H7 (cell line): ENCODE results near the gene HSD11B2. TPM values are rescaled to one million over a fixed set of nuclear protein-coding genes. Genes with fewer than 3 reads are reported as not detected.

ENCODE experiments used
- DNase-seq: peaks from one replicate; pipeline ENCODE4 v3.0.0; 2012
- H3K27me3 ChIP-seq: 2 replicates; pipeline ENCODE4 v1.6.0; 2011; ENCODE audit warnings: mild to moderate bottlenecking, low read length; ENCODE audit not compliant: control insufficient read depth, insufficient read depth
- H3K36me3 ChIP-seq: replicated peaks from 2 replicates; pipeline ENCODE4 v1.5.1; 2011; ENCODE audit warnings: low read length; ENCODE audit not compliant: control insufficient read depth, insufficient read depth
- H3K4me3 ChIP-seq: 2 replicates; pipeline ENCODE4 v1.5.1; 2011; ENCODE audit warnings: low read depth, mild to moderate bottlenecking, control low read depth, low read length, moderate library complexity; ENCODE audit not compliant: insufficient read depth
- total RNA-seq: library from RNA; depleted of rRNA; stranded (reverse); fragments of >200 nt; shearing (Covaris generic); gene quantifications from 2 replicates; pipeline ENCODE4 v1.2.3, GENCODE V29; 2014

Gene HSD11B2
- total RNA-seq, 1 experiment from 2014 or later = 25.1 TPM

DNA sequence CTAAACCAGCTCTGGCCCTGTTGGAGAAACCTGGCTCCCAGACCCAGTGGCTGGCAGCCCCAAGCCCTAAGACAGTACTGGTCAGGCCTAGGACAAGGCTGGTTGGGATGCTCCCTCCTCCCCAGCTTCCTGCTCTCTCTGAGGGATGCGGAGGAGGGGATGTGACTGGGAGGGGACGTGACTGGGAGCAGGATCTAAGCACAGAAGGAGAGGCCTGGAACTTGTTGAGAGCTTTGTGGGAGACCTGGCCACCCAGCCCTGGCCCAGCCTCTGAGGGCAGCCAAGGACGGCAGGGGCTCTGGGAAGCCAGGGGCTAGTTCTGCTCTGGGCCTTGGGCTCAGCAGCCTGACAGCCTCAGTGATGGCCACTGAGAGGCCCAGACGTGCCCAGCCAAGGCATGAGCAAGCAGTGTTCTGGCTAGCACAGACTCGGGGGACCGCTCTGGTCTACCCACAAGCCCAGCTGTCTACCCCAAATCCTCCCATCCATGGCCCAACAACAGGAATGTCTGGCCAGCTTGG, 27.3 kb downstream of the HSD11B2 start:
- H3K4me3 ChIP-seq = no peak overlapping the region
- H3K36me3 ChIP-seq = no peaks in the 10 kb centered on the region
- H3K27me3 ChIP-seq = no peaks in the 10 kb centered on the region
- peak; percentile 61 for DNase-seq

DNA sequence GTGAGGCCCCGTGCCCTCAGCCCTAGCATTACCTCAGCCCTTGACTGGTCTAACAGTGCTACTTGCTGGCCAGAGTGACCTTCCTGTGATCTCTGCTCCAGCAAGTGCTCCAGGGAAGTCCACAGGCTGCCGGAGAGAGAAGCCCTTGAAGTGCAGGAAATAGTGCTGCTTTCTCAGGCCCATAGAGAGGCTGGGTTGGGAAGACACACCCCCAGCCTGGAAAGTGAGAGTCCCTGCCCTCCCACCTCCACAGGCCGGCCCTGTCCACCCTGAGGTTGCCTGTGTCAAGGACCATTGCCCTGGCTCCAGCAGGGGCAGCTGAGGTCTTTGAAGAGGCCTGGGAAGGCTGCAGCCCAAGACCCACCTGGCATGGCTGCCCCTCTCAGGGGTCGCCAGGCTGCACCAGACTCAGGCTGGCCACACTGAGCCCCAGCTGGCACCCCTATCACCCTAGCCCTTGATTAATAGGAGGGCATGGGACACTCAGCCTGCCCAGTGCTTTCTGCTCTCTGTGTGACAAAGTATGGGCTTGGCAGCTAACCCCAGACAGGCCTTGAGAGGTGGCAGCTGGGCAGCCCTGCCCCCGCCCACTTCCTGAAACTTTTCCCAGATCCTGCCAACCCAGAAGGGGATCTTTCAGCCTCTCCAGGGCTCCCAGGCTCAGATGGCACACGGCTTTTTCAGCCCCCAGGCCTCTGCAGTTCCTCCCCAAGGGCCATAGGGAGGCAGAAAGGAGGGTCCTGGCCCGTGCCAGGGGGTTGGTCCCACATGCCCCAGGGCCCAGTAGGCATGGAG, 28.3 kb downstream of the HSD11B2 start:
- H3K27me3 ChIP-seq = no peaks in the 10 kb centered on the region
- H3K4me3 ChIP-seq = no peak overlapping the region
- H3K36me3 ChIP-seq = no peaks in the 10 kb centered on the region
- peak; percentile 64 for DNase-seq

DNA sequence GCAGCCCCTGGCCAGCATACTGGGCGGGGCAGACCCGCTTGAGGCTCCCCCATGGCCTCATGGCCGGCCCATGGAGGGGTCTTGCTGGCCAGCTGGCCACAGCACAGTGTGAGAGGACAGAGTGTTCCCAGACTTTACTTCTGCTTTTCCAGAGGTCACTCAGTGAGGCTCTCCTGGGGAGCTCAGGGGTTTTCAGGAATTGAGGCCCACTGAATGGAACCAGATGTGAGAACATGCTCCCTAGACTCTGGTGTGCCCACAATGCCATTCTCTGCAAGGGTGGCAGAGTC, 28.9 kb downstream of the HSD11B2 start:
- DNase-seq = no peak
- no peak overlapping the region for H3K4me3 ChIP-seq
- H3K27me3 ChIP-seq = no peaks in the 10 kb centered on the region
- no peaks in the 10 kb centered on the region for H3K36me3 ChIP-seq

DNA sequence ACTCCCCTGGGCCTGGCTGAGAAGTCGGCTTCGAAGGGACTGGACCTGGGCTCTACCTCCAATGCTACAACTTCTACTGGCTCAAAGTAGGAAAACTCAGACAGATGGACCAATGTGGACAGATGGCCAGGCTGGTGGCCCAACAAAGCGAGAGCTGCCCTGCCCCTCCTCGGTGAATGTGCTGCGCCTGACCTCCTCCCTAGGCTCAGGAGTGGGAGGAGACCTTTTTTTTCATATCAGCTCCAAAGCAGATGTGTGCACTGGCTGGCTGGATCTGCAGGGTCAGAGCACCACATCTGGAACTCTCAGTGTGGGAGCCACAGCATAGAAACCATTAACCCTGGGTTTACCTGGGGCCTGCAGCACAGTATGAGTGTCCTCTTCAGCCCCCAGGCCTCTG, 29.2 kb downstream of the HSD11B2 start:
- Histone ChIP-seq H3K27me3 (no peaks in the 10 kb centered on the region), H3K36me3 (no peaks in the 10 kb centered on the region), H3K4me3 (no peak overlapping the region)
- DNase-seq = no peak

DNA sequence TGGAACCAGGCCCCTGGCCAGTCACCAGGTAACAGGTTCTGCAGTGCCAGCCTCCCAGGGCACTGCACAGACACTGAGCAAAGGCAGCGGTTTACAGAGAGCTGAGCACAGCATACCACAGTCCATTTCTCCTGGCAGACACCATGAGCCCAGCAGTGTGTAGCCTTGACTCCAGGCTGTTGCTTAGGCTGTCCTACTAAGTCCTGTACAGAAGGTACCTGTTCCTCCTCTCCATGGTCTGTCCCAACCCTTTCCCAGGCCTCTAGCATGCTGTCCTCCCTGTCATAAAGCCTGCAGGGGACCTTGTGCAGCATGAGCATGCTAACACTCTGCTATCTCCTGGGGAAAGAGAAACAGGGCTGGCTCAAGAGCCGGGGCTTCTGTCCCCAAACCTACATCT, 30.0 kb downstream of the HSD11B2 start:
- DNase-seq = no peak
- H3K4me3 ChIP-seq = no peak overlapping the region
- no peaks in the 10 kb centered on the region for H3K36me3 ChIP-seq
- H3K27me3 ChIP-seq = no peaks in the 10 kb centered on the region

DNA sequence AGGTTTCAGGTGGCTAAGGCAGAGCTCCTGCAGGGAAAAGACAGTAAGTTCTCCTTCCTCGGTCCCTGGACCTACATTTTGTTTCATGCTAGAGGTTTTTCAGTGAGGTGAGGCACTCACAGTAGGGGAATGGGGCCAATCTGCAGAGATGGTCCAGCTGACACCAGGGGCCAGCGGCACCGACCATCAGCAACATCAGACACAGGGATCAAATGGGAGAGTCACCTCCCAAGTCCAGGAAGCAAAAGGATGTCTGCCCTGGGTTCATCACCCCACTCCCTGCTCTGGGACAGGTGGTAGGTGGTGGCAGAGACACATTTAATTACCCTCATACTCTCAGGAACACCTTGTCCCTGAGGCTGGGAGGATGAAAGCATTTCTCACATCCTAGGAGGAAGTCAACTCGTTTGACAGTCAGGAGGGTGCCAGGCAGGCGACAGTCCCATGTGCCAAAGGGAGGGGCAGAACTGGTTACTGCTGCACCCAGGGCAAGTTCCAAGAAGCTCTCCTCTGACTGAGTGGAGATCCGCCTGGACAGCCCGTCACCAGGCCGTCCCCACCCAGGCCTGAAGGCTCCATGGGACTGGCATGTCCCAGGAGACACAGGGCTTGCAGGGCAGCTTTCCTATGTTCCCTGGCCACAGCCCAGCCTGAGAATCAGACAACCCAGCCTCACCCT, 30.8 kb downstream of the HSD11B2 start:
- Histone ChIP-seq H3K27me3 (no peaks in the 10 kb centered on the region), H3K4me3 (no peak overlapping the region), H3K36me3 (no peaks in the 10 kb centered on the region)
- DNase-seq = no peak

DNA sequence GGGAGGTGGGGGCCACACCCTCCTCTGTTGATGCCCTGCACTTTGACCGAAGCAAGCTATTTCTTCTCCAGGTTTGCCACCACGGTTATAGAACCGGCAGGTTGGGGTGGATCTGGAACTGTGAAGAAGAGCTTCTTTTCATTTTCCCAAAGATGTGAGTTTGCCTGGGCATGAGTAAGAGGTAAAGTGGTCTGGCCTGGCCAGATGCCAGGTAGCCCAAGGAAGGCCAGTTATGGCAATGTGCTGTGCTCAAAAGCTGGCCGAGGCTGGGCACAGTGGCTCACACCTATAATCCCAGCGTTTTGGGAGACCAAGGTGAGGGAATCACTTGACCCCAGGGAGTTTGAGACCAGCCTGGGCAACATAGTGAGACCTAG, 31.3 kb downstream of the HSD11B2 start:
- H3K4me3 ChIP-seq = no peak overlapping the region
- H3K27me3 ChIP-seq = no peaks in the 10 kb centered on the region
- DNase-seq = no peak
- no peaks in the 10 kb centered on the region for H3K36me3 ChIP-seq

DNA sequence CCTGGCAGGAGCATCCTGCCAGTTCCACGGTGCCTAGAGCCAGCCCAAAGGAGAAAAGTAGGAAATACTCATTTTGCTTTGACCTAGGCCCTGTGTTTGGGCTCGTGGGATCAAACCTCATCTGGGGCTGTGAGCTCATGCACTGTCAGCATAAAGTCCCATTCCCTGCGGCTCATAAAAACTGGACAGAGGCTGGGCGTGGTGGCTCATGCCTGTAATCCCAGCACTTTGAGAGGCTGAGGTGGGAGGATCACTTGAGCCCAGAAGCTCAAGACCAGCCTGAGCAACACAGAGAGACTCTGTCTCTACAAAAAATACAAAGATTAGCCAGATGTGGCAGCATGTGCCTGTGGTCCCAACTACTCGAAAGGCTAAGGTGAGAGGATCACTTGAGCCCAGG, 32.1 kb downstream of the HSD11B2 start:
- no peak for DNase-seq
- Histone ChIP-seq H3K36me3 (no peaks in the 10 kb centered on the region), H3K4me3 (no peak overlapping the region), H3K27me3 (no peaks in the 10 kb centered on the region)

DNA sequence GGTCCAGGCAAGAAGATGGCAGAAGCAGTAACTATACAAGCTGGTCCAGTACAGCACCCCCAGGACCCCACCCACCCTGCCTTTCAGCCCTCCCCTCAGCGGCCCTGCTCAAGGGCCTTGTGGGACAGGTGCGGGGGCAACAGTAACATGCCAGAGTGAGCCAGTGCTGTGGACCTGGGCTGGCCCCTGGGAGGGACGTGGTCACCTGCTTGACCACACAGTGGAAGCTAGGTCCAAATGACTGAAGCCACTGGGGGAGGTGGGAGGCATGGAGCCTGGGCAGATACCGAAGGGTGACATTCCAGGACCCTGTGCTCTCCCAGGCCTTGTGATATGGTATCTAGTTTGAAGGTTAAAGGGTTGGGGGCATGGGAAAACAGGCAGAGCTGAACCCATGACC, 32.8 kb downstream of the HSD11B2 start:
- H3K4me3 ChIP-seq = no peak overlapping the region
- peak; percentile 31 for DNase-seq
- H3K27me3 ChIP-seq = no peaks in the 10 kb centered on the region
- no peaks in the 10 kb centered on the region for H3K36me3 ChIP-seq

DNA sequence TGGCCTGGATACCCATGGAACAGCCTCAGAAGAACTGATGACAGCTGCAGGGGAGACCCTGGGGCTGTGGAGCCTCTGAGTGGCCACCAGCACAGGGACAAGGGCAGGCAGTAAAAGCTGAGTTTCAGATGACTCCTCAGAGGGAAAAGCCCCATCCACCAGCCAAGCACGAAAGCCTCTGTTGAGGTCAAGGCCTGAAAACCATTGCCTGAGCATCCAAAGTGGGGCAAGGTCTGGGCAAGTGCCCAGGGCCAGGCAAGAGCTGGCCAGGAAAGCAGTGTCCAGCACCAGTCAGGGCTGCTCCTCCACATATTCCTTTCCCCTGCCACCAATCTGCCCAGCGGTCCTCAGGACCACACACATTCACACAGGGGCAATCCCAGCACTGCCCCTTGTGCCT, 33.6 kb downstream of the HSD11B2 start:
- DNase-seq = no peak
- Histone ChIP-seq H3K36me3 (no peaks in the 10 kb centered on the region), H3K27me3 (no peaks in the 10 kb centered on the region), H3K4me3 (no peak overlapping the region)

DNA sequence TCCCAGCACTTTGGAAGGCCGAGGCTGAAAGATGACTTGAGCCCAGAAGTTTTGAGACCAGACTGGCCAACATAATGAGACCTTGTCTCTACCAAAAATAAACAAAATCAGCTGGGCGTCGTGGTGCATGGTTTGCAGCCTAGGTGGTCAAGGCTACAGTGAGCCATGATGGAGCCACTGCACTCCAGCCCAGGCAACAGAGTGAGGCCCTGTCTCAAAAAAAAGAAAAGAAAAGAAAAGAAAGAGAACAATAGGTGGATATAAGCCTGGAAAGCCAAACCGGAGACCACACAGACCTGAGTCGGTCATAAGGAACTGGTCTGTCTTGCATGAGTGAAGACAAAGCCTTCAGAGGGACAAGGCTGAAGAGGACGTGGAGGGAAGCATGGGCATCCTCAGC, 35.7 kb downstream of the HSD11B2 start:
- Histone ChIP-seq H3K27me3 (no peaks in the 10 kb centered on the region), H3K36me3 (no peaks in the 10 kb centered on the region), H3K4me3 (no peak overlapping the region)
- DNase-seq = no peak

DNA sequence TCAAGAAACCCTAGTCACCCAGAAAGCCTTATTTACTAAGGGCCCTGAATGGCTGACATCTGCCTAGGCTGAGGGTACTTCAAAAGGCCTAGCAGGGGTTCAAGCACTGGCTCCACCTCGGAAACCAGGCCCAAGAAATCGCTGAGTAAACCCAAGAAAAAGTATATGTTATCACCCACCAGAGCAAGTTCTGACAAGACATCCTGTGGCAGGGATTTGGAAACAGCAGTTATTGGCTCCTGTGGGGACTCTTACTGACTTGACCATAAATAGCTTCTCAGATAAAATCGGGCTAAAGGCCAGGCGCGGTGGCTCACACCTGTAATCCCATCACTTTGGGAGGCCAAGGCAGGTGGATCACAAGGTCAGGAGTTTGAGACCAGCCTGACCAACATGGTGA, 37.8 kb downstream of the HSD11B2 start:
- H3K27me3 ChIP-seq = no peaks in the 10 kb centered on the region
- no peak overlapping the region for H3K4me3 ChIP-seq
- DNase-seq = no peak
- no peaks in the 10 kb centered on the region for H3K36me3 ChIP-seq

DNA sequence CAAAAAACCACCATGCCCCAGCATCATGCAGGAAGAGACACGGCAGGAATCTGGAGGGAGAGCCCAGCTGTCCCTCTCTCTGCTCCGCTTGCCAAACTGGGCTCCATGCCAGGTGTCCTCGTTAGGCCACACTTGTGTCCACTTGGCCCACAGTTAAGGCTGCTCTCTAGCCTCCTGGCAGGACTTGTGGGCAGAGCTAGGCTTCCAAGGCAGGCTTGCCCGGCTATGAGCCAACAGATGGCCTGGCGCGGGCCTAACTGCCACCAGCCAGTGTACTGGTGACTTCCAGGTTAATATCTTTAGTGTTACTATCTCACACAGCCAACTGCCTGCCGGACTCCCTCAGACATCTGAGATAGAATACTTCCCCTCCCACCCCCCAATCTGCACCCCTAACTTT, 39.4 kb downstream of the HSD11B2 start:
- Histone ChIP-seq H3K27me3 (no peaks in the 10 kb centered on the region), H3K36me3 (no peaks in the 10 kb centered on the region), H3K4me3 (no peak overlapping the region)
- no peak for DNase-seq

DNA sequence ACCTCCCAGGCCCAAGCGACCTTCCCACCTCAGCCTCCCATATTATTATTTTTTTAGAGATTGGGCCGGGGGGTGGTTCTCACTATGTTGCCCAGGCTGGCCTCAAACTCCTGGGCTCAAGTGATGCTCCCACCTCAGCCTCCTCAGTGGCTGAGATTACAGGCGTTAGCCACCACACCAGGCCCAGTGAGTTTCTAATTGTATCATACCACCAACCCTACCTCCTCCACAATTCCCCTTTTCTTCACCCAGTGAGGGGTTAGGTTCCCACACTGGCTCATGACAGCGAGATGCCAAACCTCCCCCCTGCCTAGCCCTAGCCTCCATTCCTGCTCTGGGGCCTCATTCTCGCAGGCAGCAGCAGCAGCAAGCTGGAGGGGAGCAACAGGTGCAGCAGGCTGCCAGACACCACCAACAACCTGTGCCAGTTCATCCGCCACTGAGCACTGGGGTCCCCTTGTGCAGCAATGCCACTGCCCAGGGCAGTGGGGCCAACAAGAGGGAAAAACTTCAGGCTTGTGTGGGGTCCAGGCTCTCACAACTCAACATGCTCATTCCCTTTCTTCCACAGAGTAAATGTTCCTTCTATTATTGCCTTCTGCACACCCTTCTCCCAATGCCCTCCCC, 41.0 kb downstream of the HSD11B2 start:
- H3K36me3 ChIP-seq = no peaks in the 10 kb centered on the region
- H3K27me3 ChIP-seq = no peaks in the 10 kb centered on the region
- no peak for DNase-seq

More for the DNA sequence above, 41.0 kb downstream of the HSD11B2 start:
- H3K4me3 ChIP-seq = no peak overlapping the region
